Measurements from ENCODE around the gene PRAME.
A peak's percentile ranks its signal among the peaks of the same experiment; 100 is the strongest.

The PRAME gene

GRCh38 chr22:22520667-22521602 lies 38.1 kb downstream of the PRAME start:
- no peak overlapping the region for H3K27ac ChIP-seq (ENCODE audit: low read length)
- TF ChIP-seq EZH2 (optimal IDR thresholded peaks at IDR 0.05; ENCODE audit: low read depth, low read length) (no peak), EZH2phosphoT487 (IDR thresholded peaks at IDR 0.05; ENCODE audit: low read length) (no peak), CTCF (IDR thresholded peaks at IDR 0.05; ENCODE audit: low read length) (no peak)
- no peak overlapping the region for H3K9ac ChIP-seq (ENCODE audit: low read length)
- H3K27me3 ChIP-seq (replicated peaks; ENCODE audit: insufficient read depth, low read length) = no peaks in the 10 kb centered on the region
- H3F3A ChIP-seq (ENCODE audit: insufficient read depth, low read length) = peaks cover 7% of the 10 kb centered on the region; the same call in 1 of the 2 replicates
- H3K9me3 ChIP-seq (replicated peaks; ENCODE audit: insufficient read depth, low read length) = no peaks in the 10 kb centered on the region
- H3K79me2 ChIP-seq (ENCODE audit: low read length) = no peaks in the 10 kb centered on the region
- peaks cover 19% of the 10 kb centered on the region for H3K4me1 ChIP-seq (ENCODE audit: low read length)
- DNase-seq = peak; percentile 17
- H2AFZ ChIP-seq (ENCODE audit: low read length) = peak overlapping the region; percentile 37
- H3K4me2 ChIP-seq (ENCODE audit: low read depth, low read length) = peak overlapping the region; percentile 22; the same call in 1 of the 2 replicates
- H3K4me3 ChIP-seq (ENCODE audit: low read length) = no peak overlapping the region
- H3K9me2 ChIP-seq (replicated peaks; ENCODE audit: insufficient read depth, low read length) = no peaks in the 10 kb centered on the region
- H4K20me1 ChIP-seq (ENCODE audit: insufficient read depth, low read length) = no peaks in the 10 kb centered on the region
- H3K36me3 ChIP-seq (replicated peaks; ENCODE audit: insufficient read depth, low read length) = no peaks in the 10 kb centered on the region

- no peak within 1 kb of the TSS for H3K4me3 ChIP-seq (ENCODE audit: low read length)
- H4K20me1 ChIP-seq (ENCODE audit: insufficient read depth, low read length) = no peaks in the 10 kb centered on the region
- no peak within 1 kb of the TSS for H3K9ac ChIP-seq (ENCODE audit: low read length)
- peak within 1 kb of the TSS; percentile 37 for H2AFZ ChIP-seq (ENCODE audit: low read length)
- TF ChIP-seq EZH2phosphoT487 (IDR thresholded peaks at IDR 0.05; ENCODE audit: low read length) (no peak), CTCF (IDR thresholded peaks at IDR 0.05; ENCODE audit: low read length) (no peak)
- no peaks in the 10 kb centered on the region for H3K36me3 ChIP-seq (replicated peaks; ENCODE audit: insufficient read depth, low read length)
- no peaks in the 10 kb centered on the region for H3K9me2 ChIP-seq (replicated peaks; ENCODE audit: insufficient read depth, low read length)
- H3K4me1 ChIP-seq (ENCODE audit: low read length) = peaks cover 19% of the 10 kb centered on the region
- no peaks in the 10 kb centered on the region for H3K9me3 ChIP-seq (replicated peaks; ENCODE audit: insufficient read depth, low read length)
- DNase-seq = no peak
- no peaks in the 10 kb centered on the region for H3K27me3 ChIP-seq (replicated peaks; ENCODE audit: insufficient read depth, low read length)
- peak within 1 kb of the TSS; percentile 22; the same call in 1 of the 2 replicates for H3K4me2 ChIP-seq (ENCODE audit: low read depth, low read length)
- peaks cover 7% of the 10 kb centered on the region; the same call in 1 of the 2 replicates for H3F3A ChIP-seq (ENCODE audit: insufficient read depth, low read length)
- no peak within 1 kb of the TSS for H3K27ac ChIP-seq (ENCODE audit: low read length)
- H3K79me2 ChIP-seq (ENCODE audit: low read length) = no peaks in the 10 kb centered on the region
Measured at GRCh38 chr22:22520020-22520656, 38.9 kb downstream of the PRAME start, which contains the start of gene ZNF280A. Gene ZNF280A (minus strand): TSS chr22:22520270. CDS start chr22:22515630, 4,640 bp downstream.

- H3K9ac ChIP-seq (ENCODE audit: low read length) = no peak overlapping the region
- no peaks in the 10 kb centered on the region for H3K9me3 ChIP-seq (replicated peaks; ENCODE audit: insufficient read depth, low read length)
- no peak overlapping the region for H2AFZ ChIP-seq (ENCODE audit: low read length)
- no peaks in the 10 kb centered on the region for H3K27me3 ChIP-seq (replicated peaks; ENCODE audit: insufficient read depth, low read length)
- peaks cover 19% of the 10 kb centered on the region for H3K4me1 ChIP-seq (ENCODE audit: low read length)
- H3K9me2 ChIP-seq (replicated peaks; ENCODE audit: insufficient read depth, low read length) = no peaks in the 10 kb centered on the region
- H3K27ac ChIP-seq (ENCODE audit: low read length) = no peak overlapping the region
- H4K20me1 ChIP-seq (ENCODE audit: insufficient read depth, low read length) = no peaks in the 10 kb centered on the region
- H3K4me2 ChIP-seq (ENCODE audit: low read depth, low read length) = no peak overlapping the region
- H3K79me2 ChIP-seq (ENCODE audit: low read length) = no peaks in the 10 kb centered on the region
- no peaks in the 10 kb centered on the region for H3K36me3 ChIP-seq (replicated peaks; ENCODE audit: insufficient read depth, low read length)
- no peak overlapping the region for H3K4me3 ChIP-seq (ENCODE audit: low read length)
- no peak for TF ChIP-seq EZH2phosphoT487 (IDR thresholded peaks at IDR 0.05; ENCODE audit: low read length)
- TF ChIP-seq EZH2 (optimal IDR thresholded peaks at IDR 0.05; ENCODE audit: low read depth, low read length) = no peak
- TF ChIP-seq CTCF (IDR thresholded peaks at IDR 0.05; ENCODE audit: low read length) = no peak
- DNase-seq = no peak
- H3F3A ChIP-seq (ENCODE audit: insufficient read depth, low read length) = peaks cover 7% of the 10 kb centered on the region; the same call in 1 of the 2 replicates
Measured at GRCh38 chr22:22519591-22519990, 39.5 kb downstream of the PRAME start.
